SU-DHL-6 (cell line): Measurements from ENCODE around the gene ASB11.

Experiments used
- H2AFZ ChIP-seq: fragments of 200-600 bp; sonication (generic); 2 replicates; pipeline ENCODE4 v1.6.1; 2014; ENCODE audit warnings: low read depth, mild to moderate bottlenecking, moderate library complexity, mixed read lengths, antibody characterized with exemption, low read length; ENCODE audit not compliant: severe bottlenecking
- H3F3A ChIP-seq: fragments of 200-600 bp; shearing (Covaris generic); 2 replicates; pipeline ENCODE4 v1.6.0; 2016; ENCODE audit warnings: antibody characterized with exemption, mild to moderate bottlenecking; ENCODE audit not compliant: insufficient read depth
- H3K27ac ChIP-seq: fragments of 200-600 bp; sonication (generic); 2 replicates; pipeline ENCODE4 v1.5.1; 2016; ENCODE audit warnings: low read depth, mild to moderate bottlenecking, low read length, moderate library complexity, mixed read lengths
- H3K27me3 ChIP-seq: fragments of 200-600 bp; sonication (generic), shearing (Covaris generic); 2 replicates; pipeline ENCODE4 v1.6.0; 2014; ENCODE audit warnings: mild to moderate bottlenecking, low read length
- H3K36me3 ChIP-seq: fragments of 200-600 bp; sonication (generic); 2 replicates; pipeline ENCODE4 v1.6.1; 2014; ENCODE audit warnings: mild to moderate bottlenecking, low read length, mixed read lengths
- H3K4me2 ChIP-seq: fragments of 300-600, 200-600 bp; shearing (Covaris generic), sonication (generic); 2 replicates; pipeline ENCODE4 v1.6.0; 2014; ENCODE audit warnings: low read length, low read depth, mild to moderate bottlenecking; ENCODE audit not compliant: poor library complexity, severe bottlenecking
- H3K4me3 ChIP-seq: fragments of 200-600 bp; sonication (generic); 2 replicates; pipeline ENCODE4 v1.5.1; 2014; ENCODE audit warnings: antibody characterized with exemption, low read length, mild to moderate bottlenecking, mixed read lengths; ENCODE audit not compliant: insufficient read depth, poor library complexity, severe bottlenecking
- H3K79me2 ChIP-seq: fragments of 200-600 bp; sonication (generic); 2 replicates; pipeline ENCODE4 v1.6.1; 2014; ENCODE audit warnings: mild to moderate bottlenecking, low read length, moderate library complexity; ENCODE audit not compliant: insufficient read depth
- H3K9ac ChIP-seq: fragments of 200-600 bp; sonication (generic); 2 replicates; pipeline ENCODE4 v1.7.0; 2014; ENCODE audit warnings: mild to moderate bottlenecking, low read length
- H3K9me2 ChIP-seq: fragments of 200-600 bp; sonication (generic); replicated peaks from 2 replicates; pipeline ENCODE4 v1.6.1; 2014; ENCODE audit warnings: low read length; ENCODE audit not compliant: insufficient read depth
- H3K9me3 ChIP-seq: fragments of 200-600 bp; sonication (generic); 2 replicates; pipeline ENCODE4 v1.6.1; 2014; ENCODE audit warnings: low read length, mixed read lengths; ENCODE audit not compliant: insufficient read depth
- H4K20me1 ChIP-seq: fragments of 200-600 bp; sonication (generic); 2 replicates; pipeline ENCODE4 v1.6.1; 2014; ENCODE audit warnings: low read depth, mild to moderate bottlenecking, antibody characterized with exemption, low read length, moderate library complexity, mixed read lengths
- EZH2phosphoT487 ChIP-seq: fragments of 200-600 bp; sonication (generic), shearing (Covaris generic); conservative IDR thresholded peaks from 2 replicates; pipeline ENCODE4 v1.6.1; 2018; ENCODE audit warnings: mild to moderate bottlenecking, antibody characterized with exemption, low read length, moderate library complexity, mixed read lengths
- TF ChIP-seq, protein P1 (sequence below): fragments of 200-600 bp; sonication (generic); IDR thresholded peaks from one replicate; pipeline ENCODE4 v1.5.1; 2017; ENCODE audit warnings: antibody characterized with exemption, mild to moderate bottlenecking, low read length, moderate library complexity; ENCODE audit not compliant: insufficient read depth, poor library complexity, severe bottlenecking

ASB11 gene

DNA sequence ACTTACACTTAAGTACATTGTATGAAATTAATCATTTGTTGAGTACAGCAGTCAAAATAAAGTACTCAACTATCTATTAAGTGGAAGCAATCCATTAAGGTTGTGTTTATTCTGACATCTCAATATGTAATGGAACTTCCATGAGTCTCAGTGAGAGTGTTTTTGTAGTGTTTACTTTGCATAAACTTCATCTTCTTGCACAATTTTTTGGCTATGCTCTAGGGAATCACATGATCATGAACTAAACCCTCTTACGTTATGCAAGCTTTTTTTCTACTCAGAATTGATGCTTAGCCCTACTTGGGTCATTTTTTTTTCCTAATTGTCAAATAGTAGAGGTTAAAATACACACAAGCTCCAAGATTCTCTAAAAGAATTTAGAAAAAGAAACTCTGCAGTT is 41.0 kb upstream of the ASB11 start:
- no peak overlapping the region for H3K27ac ChIP-seq
- H3K4me2 ChIP-seq, result no peak overlapping the region
- H3K79me2 ChIP-seq, result no peaks in the 10 kb centered on the region
- no peak overlapping the region for H3K4me3 ChIP-seq
- no peaks in the 10 kb centered on the region for H4K20me1 ChIP-seq
- TF ChIP-seq EZH2phosphoT487, result no peak
- TF ChIP-seq, protein P1, sequence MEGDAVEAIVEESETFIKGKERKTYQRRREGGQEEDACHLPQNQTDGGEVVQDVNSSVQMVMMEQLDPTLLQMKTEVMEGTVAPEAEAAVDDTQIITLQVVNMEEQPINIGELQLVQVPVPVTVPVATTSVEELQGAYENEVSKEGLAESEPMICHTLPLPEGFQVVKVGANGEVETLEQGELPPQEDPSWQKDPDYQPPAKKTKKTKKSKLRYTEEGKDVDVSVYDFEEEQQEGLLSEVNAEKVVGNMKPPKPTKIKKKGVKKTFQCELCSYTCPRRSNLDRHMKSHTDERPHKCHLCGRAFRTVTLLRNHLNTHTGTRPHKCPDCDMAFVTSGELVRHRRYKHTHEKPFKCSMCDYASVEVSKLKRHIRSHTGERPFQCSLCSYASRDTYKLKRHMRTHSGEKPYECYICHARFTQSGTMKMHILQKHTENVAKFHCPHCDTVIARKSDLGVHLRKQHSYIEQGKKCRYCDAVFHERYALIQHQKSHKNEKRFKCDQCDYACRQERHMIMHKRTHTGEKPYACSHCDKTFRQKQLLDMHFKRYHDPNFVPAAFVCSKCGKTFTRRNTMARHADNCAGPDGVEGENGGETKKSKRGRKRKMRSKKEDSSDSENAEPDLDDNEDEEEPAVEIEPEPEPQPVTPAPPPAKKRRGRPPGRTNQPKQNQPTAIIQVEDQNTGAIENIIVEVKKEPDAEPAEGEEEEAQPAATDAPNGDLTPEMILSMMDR, result no peak
- H3K9ac ChIP-seq, result no peak overlapping the region
- H2AFZ ChIP-seq, result no peak overlapping the region
- H3F3A ChIP-seq, result no peaks in the 10 kb centered on the region
- H3K9me2 ChIP-seq, result no peaks in the 10 kb centered on the region
- H3K27me3 ChIP-seq, result no peaks in the 10 kb centered on the region
- no peaks in the 10 kb centered on the region for H3K36me3 ChIP-seq
- no peaks in the 10 kb centered on the region for H3K9me3 ChIP-seq

- H3K9ac ChIP-seq, result no peak overlapping the region
- no peak overlapping the region for H3K27ac ChIP-seq
- H3K27me3 ChIP-seq, result no peaks in the 10 kb centered on the region
- no peaks in the 10 kb centered on the region for H3F3A ChIP-seq
- H3K9me2 ChIP-seq, result no peaks in the 10 kb centered on the region
- H3K4me2 ChIP-seq, result no peak overlapping the region
- H3K9me3 ChIP-seq, result no peaks in the 10 kb centered on the region
- no peaks in the 10 kb centered on the region for H4K20me1 ChIP-seq
- H3K36me3 ChIP-seq, result no peaks in the 10 kb centered on the region
- TF ChIP-seq EZH2phosphoT487, result no peak
- TF ChIP-seq, protein P1, result no peak
- no peak overlapping the region for H2AFZ ChIP-seq
- H3K4me3 ChIP-seq, result no peak overlapping the region
- no peaks in the 10 kb centered on the region for H3K79me2 ChIP-seq
Observed at GRCh38 chrX:15350329-15350996, 35.0 kb upstream of the ASB11 start.

DNA sequence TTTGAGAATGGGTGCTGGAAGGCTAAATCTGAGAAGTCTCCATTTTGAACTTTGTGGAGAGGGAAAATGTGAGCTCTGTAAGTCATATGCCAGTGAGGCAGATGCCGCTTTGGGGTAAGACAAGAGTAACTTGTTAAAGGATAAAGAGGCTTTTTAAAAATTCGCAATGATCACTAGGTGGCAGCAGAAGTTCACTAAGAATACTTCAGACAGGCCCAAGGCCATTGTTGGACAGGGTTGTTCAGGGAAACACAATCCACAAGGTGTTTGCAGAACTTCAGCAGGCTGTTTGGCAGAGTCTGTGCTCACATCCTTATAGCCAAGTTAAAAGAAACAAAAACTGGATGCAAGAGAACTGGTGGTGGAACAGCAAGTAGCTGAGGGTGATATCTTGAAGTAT is 33.6 kb upstream of the ASB11 start:
- TF ChIP-seq, protein P1, result peak; percentile 12
- no peak for TF ChIP-seq EZH2phosphoT487
- Histone ChIP-seq H4K20me1 (no peaks in the 10 kb centered on the region), H3K4me3 (no peak overlapping the region)

More for the DNA sequence above, 33.6 kb upstream of the ASB11 start:
- no peaks in the 10 kb centered on the region for H3K27me3 ChIP-seq
- H3K9ac ChIP-seq, result no peak overlapping the region
- no peak overlapping the region for H3K4me2 ChIP-seq
- H3K79me2 ChIP-seq, result no peaks in the 10 kb centered on the region
- no peaks in the 10 kb centered on the region for H3F3A ChIP-seq
- H3K27ac ChIP-seq, result no peak overlapping the region
- no peaks in the 10 kb centered on the region for H3K36me3 ChIP-seq
- no peaks in the 10 kb centered on the region for H3K9me3 ChIP-seq
- no peaks in the 10 kb centered on the region for H3K9me2 ChIP-seq
- H2AFZ ChIP-seq, result no peak overlapping the region
